ENCODE measurements around the gene RANGRF.

The RANGRF gene

DNA sequence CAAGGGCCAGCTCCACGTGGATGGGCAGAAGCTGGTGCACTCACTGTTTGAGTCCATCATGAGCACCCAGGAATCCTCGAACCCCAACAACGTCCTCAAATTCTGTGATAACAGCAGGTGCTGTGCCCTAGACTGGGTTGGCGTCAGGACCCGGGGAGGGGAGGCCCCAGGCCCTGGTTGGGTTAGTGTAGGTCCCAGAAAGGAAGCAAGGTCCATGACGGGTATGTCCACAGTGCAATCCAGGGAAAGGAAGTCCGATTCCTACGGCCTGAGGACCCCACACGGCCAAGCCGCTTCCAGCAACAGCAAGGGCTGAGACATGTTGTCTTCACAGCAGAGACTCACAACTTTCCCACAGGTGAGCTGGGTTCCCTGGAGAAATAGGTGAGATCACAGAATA lies 32.2 kb upstream of the RANGRF start:
- Histone ChIP-seq H3K27me3 (ENCODE audit: control insufficient read depth in 5 of 5, insufficient read depth in 4 of 5, low read length in 5 of 5) (no peaks in the 10 kb centered on the region), H3K27ac (ENCODE audit: low read depth, low read length) (no peak overlapping the region), H3K9ac (ENCODE audit: low read length in 5 of 5) (no peak overlapping the region), H3K9me3 (ENCODE audit: control insufficient read depth in 5 of 5, low read length in 5 of 5) (no peaks in the 10 kb centered on the region), H3K4me3 (ENCODE audit: low read depth in 1 of 5, low read length in 5 of 5) (no peak overlapping the region), H3K4me1 (ENCODE audit: control insufficient read depth in 5 of 5, insufficient read depth in 5 of 5, low read length in 5 of 5) (no peaks in the 10 kb centered on the region), H3K36me3 (ENCODE audit: control insufficient read depth in 5 of 5, insufficient read depth in 5 of 5, low read length in 5 of 5) (peaks cover 5 to 60% (median 43%) of the 10 kb centered on the region in 5 donors)

GRCh38 chr17:8256691-8257090 lies 31.8 kb upstream of the RANGRF start:
- H3K36me3 ChIP-seq (ENCODE audit: control insufficient read depth in 5 of 5, insufficient read depth in 5 of 5, low read length in 5 of 5) = peaks cover 5 to 64% (median 47%) of the 10 kb centered on the region in 5 donors
- no peak overlapping the region for H3K4me3 ChIP-seq (ENCODE audit: low read depth in 1 of 5, low read length in 5 of 5)
- no peak overlapping the region for H3K9ac ChIP-seq (ENCODE audit: low read length in 5 of 5)
- no peak overlapping the region for H3K27ac ChIP-seq (ENCODE audit: low read depth, low read length)
- H3K9me3 ChIP-seq (ENCODE audit: control insufficient read depth in 5 of 5, low read length in 5 of 5) = no peaks in the 10 kb centered on the region
- no peaks in the 10 kb centered on the region for H3K27me3 ChIP-seq (ENCODE audit: control insufficient read depth in 5 of 5, insufficient read depth in 4 of 5, low read length in 5 of 5)
- no peaks in the 10 kb centered on the region for H3K4me1 ChIP-seq (ENCODE audit: control insufficient read depth in 5 of 5, insufficient read depth in 5 of 5, low read length in 5 of 5)

- H3K4me3 ChIP-seq (ENCODE audit: low read depth in 1 of 5, low read length in 5 of 5) = no peak overlapping the region
- no peak overlapping the region for H3K27ac ChIP-seq (ENCODE audit: low read depth, low read length)
- no peaks in the 10 kb centered on the region for H3K4me1 ChIP-seq (ENCODE audit: control insufficient read depth in 5 of 5, insufficient read depth in 5 of 5, low read length in 5 of 5)
- H3K9ac ChIP-seq (ENCODE audit: low read length in 5 of 5) = no peak overlapping the region
- H3K9me3 ChIP-seq (ENCODE audit: control insufficient read depth in 5 of 5, low read length in 5 of 5) = no peaks in the 10 kb centered on the region
- peaks cover 5 to 71% (median 55%) of the 10 kb centered on the region in 5 donors for H3K36me3 ChIP-seq (ENCODE audit: control insufficient read depth in 5 of 5, insufficient read depth in 5 of 5, low read length in 5 of 5)
- H3K27me3 ChIP-seq (ENCODE audit: control insufficient read depth in 5 of 5, insufficient read depth in 4 of 5, low read length in 5 of 5) = no peaks in the 10 kb centered on the region
These were observed 30.7 kb upstream of the RANGRF start for GRCh38 chr17:8257801-8258200.

GRCh38 chr17:8264320-8264719 lies 24.1 kb upstream of the RANGRF start:
- Histone ChIP-seq H3K27ac (ENCODE audit: low read depth, low read length) (no peak overlapping the region), H3K9me3 (ENCODE audit: control insufficient read depth in 5 of 5, low read length in 5 of 5) (no peaks in the 10 kb centered on the region), H3K36me3 (ENCODE audit: control insufficient read depth in 5 of 5, insufficient read depth in 5 of 5, low read length in 5 of 5) (peaks cover 3 to 85% (median 73%) of the 10 kb centered on the region in 5 donors), H3K9ac (ENCODE audit: low read length in 5 of 5) (no peak overlapping the region), H3K27me3 (ENCODE audit: control insufficient read depth in 5 of 5, insufficient read depth in 4 of 5, low read length in 5 of 5) (no peaks in the 10 kb centered on the region), H3K4me1 (ENCODE audit: control insufficient read depth in 5 of 5, insufficient read depth in 5 of 5, low read length in 5 of 5) (no peaks in the 10 kb centered on the region), H3K4me3 (ENCODE audit: low read depth in 1 of 5, low read length in 5 of 5) (no peak overlapping the region)

DNA sequence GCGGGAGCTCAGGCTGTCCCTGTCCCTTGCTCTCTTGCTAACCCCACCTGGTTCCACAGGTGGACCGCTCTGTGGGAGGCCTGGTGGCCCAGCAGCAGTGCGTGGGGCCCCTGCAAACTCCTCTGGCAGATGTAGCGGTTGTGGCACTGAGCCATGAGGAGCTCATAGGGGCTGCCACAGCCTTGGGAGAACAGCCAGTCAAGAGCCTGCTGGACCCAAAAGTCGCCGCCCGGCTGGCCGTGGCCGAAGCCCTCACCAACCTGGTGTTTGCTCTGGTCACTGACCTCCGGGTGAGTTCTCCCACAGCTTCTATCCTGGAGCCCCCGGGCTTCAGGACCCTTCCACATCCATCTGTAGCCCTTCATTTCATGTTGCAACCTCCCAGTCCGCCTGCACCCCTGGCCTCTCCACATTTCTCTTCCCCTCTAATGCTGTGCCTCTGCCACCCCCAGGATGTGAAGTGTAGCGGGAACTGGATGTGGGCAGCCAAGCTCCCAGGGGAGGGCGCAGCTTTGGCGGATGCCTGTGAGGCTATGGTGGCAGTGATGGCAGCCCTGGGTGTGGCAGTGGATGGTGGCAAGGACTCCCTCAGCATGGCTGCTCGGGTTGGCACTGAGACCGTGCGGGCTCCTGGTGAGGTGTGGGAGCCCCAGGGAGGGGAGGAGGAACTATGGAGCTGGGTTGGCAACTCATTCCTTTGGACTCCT lies 23.5 kb upstream of the RANGRF start:
- peaks cover 3 to 86% (median 76%) of the 10 kb centered on the region in 5 donors for H3K36me3 ChIP-seq (ENCODE audit: control insufficient read depth in 5 of 5, insufficient read depth in 5 of 5, low read length in 5 of 5)
- H3K4me3 ChIP-seq (ENCODE audit: low read depth in 1 of 5, low read length in 5 of 5) = no peak overlapping the region
- H3K4me1 ChIP-seq (ENCODE audit: control insufficient read depth in 5 of 5, insufficient read depth in 5 of 5, low read length in 5 of 5) = no peaks in the 10 kb centered on the region

DNA sequence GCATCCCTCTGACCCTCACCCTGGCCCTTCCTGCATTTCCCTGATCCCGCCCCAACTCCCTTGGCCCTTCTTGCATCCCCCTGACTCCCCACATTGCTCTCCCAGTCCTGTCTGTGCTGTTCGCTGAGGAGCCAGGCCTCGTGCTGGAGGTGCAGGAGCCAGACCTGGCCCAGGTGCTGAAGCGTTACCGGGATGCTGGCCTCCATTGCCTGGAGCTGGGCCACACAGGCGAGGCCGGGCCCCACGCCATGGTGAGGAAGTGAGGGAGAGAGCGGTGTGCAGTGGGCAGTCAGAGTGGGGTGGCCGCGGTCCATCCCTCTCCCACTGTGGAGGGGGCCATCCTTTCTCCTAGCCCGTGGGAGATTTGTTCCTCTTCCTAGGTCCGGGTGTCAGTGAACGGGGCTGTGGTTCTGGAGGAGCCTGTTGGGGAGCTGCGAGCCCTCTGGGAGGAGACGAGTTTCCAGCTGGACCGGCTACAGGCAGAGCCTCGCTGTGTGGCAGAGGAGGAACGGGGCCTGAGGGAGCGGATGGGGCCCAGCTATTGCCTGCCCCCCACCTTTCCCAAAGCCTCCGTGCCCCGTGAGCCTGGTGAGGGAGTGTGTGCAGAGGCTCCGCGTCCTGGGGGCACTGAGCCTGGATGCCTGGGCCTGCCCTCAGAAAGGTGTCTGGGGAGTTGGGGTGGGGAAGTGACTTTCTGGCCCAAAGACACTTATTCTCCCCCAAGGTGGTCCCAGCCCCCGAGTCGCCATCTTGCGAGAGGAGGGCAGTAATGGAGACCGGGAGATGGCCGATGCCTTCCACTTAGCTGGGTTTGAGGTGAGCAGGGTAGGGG lies 21.6 kb upstream of the RANGRF start:
- no peak overlapping the region for H3K4me3 ChIP-seq (ENCODE audit: low read depth in 1 of 5, low read length in 5 of 5)
- H3K4me1 ChIP-seq (ENCODE audit: control insufficient read depth in 5 of 5, insufficient read depth in 5 of 5, low read length in 5 of 5) = no peaks in the 10 kb centered on the region
- H3K9me3 ChIP-seq (ENCODE audit: control insufficient read depth in 5 of 5, low read length in 5 of 5) = no peaks in the 10 kb centered on the region
- H3K36me3 ChIP-seq (ENCODE audit: control insufficient read depth in 5 of 5, insufficient read depth in 5 of 5, low read length in 5 of 5) = peaks cover 0 to 75% (median 67%) of the 10 kb centered on the region in 5 donors
- no peak overlapping the region for H3K27ac ChIP-seq (ENCODE audit: low read depth, low read length)
- no peak overlapping the region for H3K9ac ChIP-seq (ENCODE audit: low read length in 5 of 5)
- no peaks in the 10 kb centered on the region for H3K27me3 ChIP-seq (ENCODE audit: control insufficient read depth in 5 of 5, insufficient read depth in 4 of 5, low read length in 5 of 5)

More for the DNA sequence above, 23.5 kb upstream of the RANGRF start:
- Histone ChIP-seq H3K9me3 (ENCODE audit: control insufficient read depth in 5 of 5, low read length in 5 of 5) (no peaks in the 10 kb centered on the region), H3K27ac (ENCODE audit: low read depth, low read length) (no peak overlapping the region), H3K9ac (ENCODE audit: low read length in 5 of 5) (no peak overlapping the region), H3K27me3 (ENCODE audit: control insufficient read depth in 5 of 5, insufficient read depth in 4 of 5, low read length in 5 of 5) (no peaks in the 10 kb centered on the region)

- Histone ChIP-seq H3K27ac (ENCODE audit: low read depth, low read length) (no peak overlapping the region), H3K36me3 (ENCODE audit: control insufficient read depth in 5 of 5, insufficient read depth in 5 of 5, low read length in 5 of 5) (peaks cover 0 to 71% (median 63%) of the 10 kb centered on the region in 5 donors), H3K9ac (ENCODE audit: low read length in 5 of 5) (no peak overlapping the region), H3K9me3 (ENCODE audit: control insufficient read depth in 5 of 5, low read length in 5 of 5) (no peaks in the 10 kb centered on the region), H3K4me1 (ENCODE audit: control insufficient read depth in 5 of 5, insufficient read depth in 5 of 5, low read length in 5 of 5) (no peaks in the 10 kb centered on the region), H3K4me3 (ENCODE audit: low read depth in 1 of 5, low read length in 5 of 5) (no peak overlapping the region), H3K27me3 (ENCODE audit: control insufficient read depth in 5 of 5, insufficient read depth in 4 of 5, low read length in 5 of 5) (no peaks in the 10 kb centered on the region)
These were observed 20.9 kb upstream of the RANGRF start for GRCh38 chr17:8267480-8268147.

DNA sequence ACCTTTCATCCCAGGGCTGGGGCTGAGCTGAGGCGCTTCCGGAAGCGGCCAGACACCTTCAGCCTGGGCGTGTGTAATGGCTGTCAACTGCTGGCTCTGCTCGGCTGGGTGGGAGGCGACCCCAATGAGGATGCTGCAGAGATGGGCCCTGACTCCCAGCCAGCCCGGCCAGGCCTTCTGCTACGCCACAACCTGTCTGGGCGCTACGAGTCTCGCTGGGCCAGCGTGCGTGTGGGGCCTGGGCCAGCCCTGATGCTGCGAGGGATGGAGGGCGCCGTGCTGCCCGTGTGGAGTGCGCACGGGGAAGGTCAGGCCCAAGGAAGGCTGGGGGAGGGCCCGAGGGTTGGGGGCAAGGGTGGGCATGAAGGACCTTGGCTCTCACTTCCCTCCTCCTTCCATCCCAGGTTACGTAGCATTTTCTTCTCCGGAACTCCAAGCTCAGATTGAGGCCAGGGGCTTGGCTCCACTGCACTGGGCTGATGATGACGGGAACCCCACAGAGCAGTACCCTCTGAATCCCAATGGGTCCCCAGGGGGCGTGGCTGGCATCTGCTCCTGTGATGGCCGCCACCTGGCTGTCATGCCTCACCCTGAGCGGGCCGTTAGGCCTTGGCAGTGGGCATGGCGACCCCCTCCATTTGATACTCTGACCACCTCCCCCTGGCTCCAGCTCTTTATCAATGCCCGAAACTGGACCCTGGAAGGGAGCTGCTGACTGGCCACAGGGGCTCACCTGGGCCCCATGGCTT lies 19.7 kb upstream of the RANGRF start:
- Histone ChIP-seq H3K9me3 (ENCODE audit: control insufficient read depth in 5 of 5, low read length in 5 of 5) (no peaks in the 10 kb centered on the region), H3K9ac (ENCODE audit: low read length in 5 of 5) (no peak overlapping the region), H3K4me3 (ENCODE audit: low read depth in 1 of 5, low read length in 5 of 5) (no peak overlapping the region), H3K36me3 (ENCODE audit: control insufficient read depth in 5 of 5, insufficient read depth in 5 of 5, low read length in 5 of 5) (peaks cover 0 to 60% (median 52%) of the 10 kb centered on the region in 5 donors), H3K27me3 (ENCODE audit: control insufficient read depth in 5 of 5, insufficient read depth in 4 of 5, low read length in 5 of 5) (no peaks in the 10 kb centered on the region), H3K27ac (ENCODE audit: low read depth, low read length) (no peak overlapping the region), H3K4me1 (ENCODE audit: control insufficient read depth in 5 of 5, insufficient read depth in 5 of 5, low read length in 5 of 5) (no peaks in the 10 kb centered on the region)

GRCh38 chr17:8272421-8272820 lies 16.0 kb upstream of the RANGRF start:
- no peaks in the 10 kb centered on the region for H3K4me1 ChIP-seq (ENCODE audit: control insufficient read depth in 5 of 5, insufficient read depth in 5 of 5, low read length in 5 of 5)
- H3K9ac ChIP-seq (ENCODE audit: low read length in 5 of 5) = no peak overlapping the region
- H3K27ac ChIP-seq (ENCODE audit: low read depth, low read length) = no peak overlapping the region
- H3K27me3 ChIP-seq (ENCODE audit: control insufficient read depth in 5 of 5, insufficient read depth in 4 of 5, low read length in 5 of 5) = no peaks in the 10 kb centered on the region
- no peaks in the 10 kb centered on the region for H3K9me3 ChIP-seq (ENCODE audit: control insufficient read depth in 5 of 5, low read length in 5 of 5)
- no peak overlapping the region for H3K4me3 ChIP-seq (ENCODE audit: low read depth in 1 of 5, low read length in 5 of 5)
- peaks cover 0 to 23% (median 16%) of the 10 kb centered on the region in 5 donors for H3K36me3 ChIP-seq (ENCODE audit: control insufficient read depth in 5 of 5, insufficient read depth in 5 of 5, low read length in 5 of 5)

Data from subcutaneous abdominal adipose tissue (tissue), 5 donors.